Peyer's patch (tissue), 4 donors: Measurements from ENCODE around the gene NFATC3. TPM values are rescaled to one million over a fixed set of nuclear protein-coding genes. Genes with fewer than 3 reads are reported as not detected.
A peak's percentile ranks its signal among the peaks of the same experiment; 100 is the strongest.

Experiments
- DNase-seq, 3 donors: peaks; one replicate each; pipeline ENCODE4 v3.0.0-alpha.2; 2017 to 2019
- H3K27ac ChIP-seq, 4 donors: fragments of 200-600 bp; sonication (generic); one replicate each; pipeline ENCODE4 v1.5.1; 2016 to 2019
- H3K27me3 ChIP-seq, 2 donors: fragments of 200-600 bp; sonication (generic); one replicate each; pipeline ENCODE4 v1.5.1; 2019
- H3K36me3 ChIP-seq, 3 donors: fragments of 200-600 bp; sonication (generic); one replicate each; pipeline ENCODE4 v1.5.1; 2016 to 2019
- H3K4me1 ChIP-seq, 4 donors: fragments of 200-600 bp; sonication (generic); one replicate each; pipeline ENCODE4 v1.5.1; 2016 to 2019
- H3K4me3 ChIP-seq, 4 donors: fragments of 200-600 bp; sonication (generic); 1 replicate in 3 of 4; 2 replicates in 1 of 4; pipeline ENCODE4 v1.5.1; 2016 to 2019; ENCODE audit warnings: mild to moderate bottlenecking in 1 of 4
- H3K9me3 ChIP-seq, 4 donors: fragments of 200-600 bp; sonication (generic); one replicate each; pipeline ENCODE4 v1.5.1; 2016 to 2019; ENCODE audit warnings: mild to moderate bottlenecking in 1 of 4
- CTCF ChIP-seq, 6 experiments: fragments of 450-650 bp in 4 of 6; fragments of 200-600 bp in 2 of 6; sonication (generic) in 1 of 6; IDR thresholded peaks; one replicate each; pipeline ENCODE4 v1.5.1; 2017 to 2019; ENCODE audit warnings: antibody characterized with exemption in 6 of 6, mild to moderate bottlenecking in 3 of 6, moderate library complexity in 1 of 6
- POLR2A ChIP-seq, 2 donors: fragments of 450-650 bp; IDR thresholded peaks; one replicate each; pipeline ENCODE4 v1.5.1; 2017; ENCODE audit warnings: antibody characterized with exemption in 2 of 2, mild to moderate bottlenecking in 2 of 2, moderate library complexity in 2 of 2
- total RNA-seq, 4 donors: library from RNA; depleted of rRNA; stranded (reverse); fragments of >200 nt; gene quantifications; one replicate each; pipeline ENCODE4 v1.1.0, GENCODE V29; 2016

Gene NFATC3
- total RNA-seq, 4 donors from 2014 or later, result 40.5 to 72.0 (median 61.0) TPM

- H3K4me1 ChIP-seq, result peaks cover 0 to 18% (median 8%) of the 10 kb centered on the region in 4 donors
- no peak overlapping the region for H3K4me3 ChIP-seq
- peaks cover 0 to 9% (median 0%) of the 10 kb centered on the region in 3 donors for H3K36me3 ChIP-seq
- H3K27ac ChIP-seq, result peak overlapping the region in 3 of 4 donors; percentile 29 to 44 (median 37)
- no peaks in the 10 kb centered on the region for H3K9me3 ChIP-seq
- DNase-seq, result peak; percentile 68 to 88 (median 76)
- TF ChIP-seq POLR2A (IDR thresholded peaks at IDR 0.05) (no peak), CTCF (IDR thresholded peaks at IDR 0.05) (peak; percentile 62 to 84 (median 72))
- H3K27me3 ChIP-seq, result no peaks in the 10 kb centered on the region
These were observed 20.3 kb upstream of the NFATC3 start for GRCh38 chr16:68064791-68065365.

- H3K4me1 ChIP-seq, result peaks cover 0 to 23% (median 17%) of the 10 kb centered on the region in 4 donors
- no peak overlapping the region for H3K27ac ChIP-seq
- H3K36me3 ChIP-seq, result peaks cover 0 to 9% (median 0%) of the 10 kb centered on the region in 3 donors
- no peak overlapping the region for H3K4me3 ChIP-seq
- H3K27me3 ChIP-seq, result no peaks in the 10 kb centered on the region
- no peaks in the 10 kb centered on the region for H3K9me3 ChIP-seq
- no peak for TF ChIP-seq CTCF (IDR thresholded peaks at IDR 0.05)
- peak in 2 of 3 donors; percentile 9 to 29 for DNase-seq
These were observed 19.4 kb upstream of the NFATC3 start for GRCh38 chr16:68065716-68066305.

GRCh38 chr16:68066763-68067162 lies 18.4 kb upstream of the NFATC3 start:
- TF ChIP-seq CTCF (IDR thresholded peaks at IDR 0.05) (no peak), POLR2A (IDR thresholded peaks at IDR 0.05) (no peak)
- Histone ChIP-seq H3K9me3 (no peaks in the 10 kb centered on the region), H3K27me3 (no peaks in the 10 kb centered on the region), H3K36me3 (peaks cover 0 to 5% (median 0%) of the 10 kb centered on the region in 3 donors), H3K4me1 (peaks cover 0 to 26% (median 22%) of the 10 kb centered on the region in 4 donors), H3K4me3 (no peak overlapping the region), H3K27ac (no peak overlapping the region)
- no peak for DNase-seq

GRCh38 chr16:68068926-68069325 lies 16.2 kb upstream of the NFATC3 start:
- Histone ChIP-seq H3K27me3 (no peaks in the 10 kb centered on the region), H3K4me1 (peaks cover 0 to 37% (median 27%) of the 10 kb centered on the region in 4 donors), H3K36me3 (peaks cover 0 to 11% (median 0%) of the 10 kb centered on the region in 3 donors), H3K4me3 (no peak overlapping the region), H3K27ac (peak overlapping the region in 1 of 4 donors; percentile 58), H3K9me3 (no peaks in the 10 kb centered on the region)
- no peak for TF ChIP-seq CTCF (IDR thresholded peaks at IDR 0.05)
- TF ChIP-seq POLR2A (IDR thresholded peaks at IDR 0.05), result no peak
- DNase-seq, result peak in 1 of 3 donors; percentile 37

GRCh38 chr16:68069511-68070248 lies 15.5 kb upstream of the NFATC3 start:
- Histone ChIP-seq H3K27me3 (no peaks in the 10 kb centered on the region), H3K4me3 (no peak overlapping the region), H3K4me1 (peaks cover 0 to 37% (median 30%) of the 10 kb centered on the region in 4 donors), H3K36me3 (peaks cover 0 to 17% (median 0%) of the 10 kb centered on the region in 3 donors), H3K27ac (peak overlapping the region in 3 of 4 donors; percentile 22 to 58 (median 38)), H3K9me3 (no peaks in the 10 kb centered on the region)
- peak in 2 of 3 donors; percentile 82 to 83 for DNase-seq
- TF ChIP-seq CTCF (IDR thresholded peaks at IDR 0.05) (peak in 1 of 6 experiments; percentile 48), POLR2A (IDR thresholded peaks at IDR 0.05) (no peak)
